Cortex of kidney (tissue), 1 donor: ENCODE results near the gene SH3BP4.
"Not testable (repeated sequence)": the region's sequence is repeated elsewhere in the genome, so short reads cannot be mapped to it uniquely, and the experiment has no call there.

Experiments
- DNase-seq: peaks from one replicate; lab custom pipeline; 2025; lab: John Stamatoyannopoulos, UW

SH3BP4 gene

DNA sequence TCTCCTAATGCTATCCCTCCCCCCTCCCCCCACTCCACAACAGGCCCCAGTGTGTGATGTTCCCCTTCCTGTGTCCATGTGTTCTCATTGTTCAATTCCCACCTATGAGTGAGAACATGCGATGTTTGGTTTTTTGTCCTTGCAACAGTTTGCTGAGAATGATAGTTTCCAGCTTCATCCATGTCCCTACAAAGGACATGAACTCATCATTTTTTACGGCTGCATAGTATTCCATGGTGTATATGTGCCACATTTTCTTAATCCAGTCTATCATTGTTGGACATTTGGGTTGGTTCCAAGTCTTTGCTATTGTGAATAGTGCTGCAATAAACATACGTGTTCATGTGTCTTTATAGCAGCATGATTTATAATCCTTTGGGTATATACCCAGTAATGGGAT, 105.8 kb downstream of the SH3BP4 start:
- DNase-seq = not testable (repeated sequence)

GRCh38 chr2:235059161-235059560, 107.3 kb downstream of the SH3BP4 start:
- DNase-seq = no peak

DNA sequence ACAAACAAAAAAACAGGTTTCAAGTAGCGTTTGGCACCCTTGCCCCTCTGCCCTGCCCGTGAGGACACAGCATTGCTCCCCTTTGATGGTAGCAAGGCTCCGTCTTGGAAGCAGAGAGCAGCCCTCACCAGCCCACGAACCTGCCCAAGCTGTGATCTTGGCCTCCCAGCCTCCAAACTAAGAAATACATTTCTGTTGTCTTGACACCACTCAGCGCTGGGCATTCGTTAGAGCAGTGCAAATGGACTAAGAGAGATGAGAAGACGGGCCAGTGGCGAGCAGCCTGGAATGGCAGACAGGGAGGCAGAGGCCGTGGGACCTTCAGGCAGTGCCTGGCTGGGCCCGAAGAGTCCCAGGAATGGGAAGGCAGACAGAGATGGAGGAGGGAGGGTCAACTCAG, 109.8 kb downstream of the SH3BP4 start:
- no peak for DNase-seq

DNA sequence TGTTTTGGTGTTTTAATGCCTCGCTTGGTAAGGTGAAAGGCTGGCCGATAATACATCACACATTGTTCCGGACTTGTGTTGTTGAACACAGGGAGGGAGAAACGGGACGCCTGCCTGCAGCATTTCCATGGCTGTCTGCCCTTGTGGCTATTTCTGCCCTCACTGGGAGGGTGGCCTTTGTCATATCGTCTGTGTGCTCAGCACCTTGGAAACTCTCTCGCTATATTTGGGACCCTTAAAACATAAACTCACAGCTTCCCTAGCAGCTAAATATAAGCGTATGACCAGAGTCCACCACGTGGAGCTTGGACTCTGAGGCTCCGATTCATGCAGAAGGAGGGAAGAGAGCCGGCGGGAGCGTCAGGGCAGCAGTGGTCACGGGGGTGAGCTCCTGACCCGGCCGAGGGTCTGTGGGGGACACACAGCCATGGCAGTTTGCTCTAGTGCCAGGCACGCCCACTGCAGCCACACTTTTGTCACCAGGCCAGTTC, 111.7 kb downstream of the SH3BP4 start:
- no peak for DNase-seq

GRCh38 chr2:235064976-235065375, 113.2 kb downstream of the SH3BP4 start:
- DNase-seq = no peak

GRCh38 chr2:235066490-235066889, 114.7 kb downstream of the SH3BP4 start:
- no peak for DNase-seq

- DNase-seq = no peak
Observed at GRCh38 chr2:235066895-235067294, 115.1 kb downstream of the SH3BP4 start.

DNA sequence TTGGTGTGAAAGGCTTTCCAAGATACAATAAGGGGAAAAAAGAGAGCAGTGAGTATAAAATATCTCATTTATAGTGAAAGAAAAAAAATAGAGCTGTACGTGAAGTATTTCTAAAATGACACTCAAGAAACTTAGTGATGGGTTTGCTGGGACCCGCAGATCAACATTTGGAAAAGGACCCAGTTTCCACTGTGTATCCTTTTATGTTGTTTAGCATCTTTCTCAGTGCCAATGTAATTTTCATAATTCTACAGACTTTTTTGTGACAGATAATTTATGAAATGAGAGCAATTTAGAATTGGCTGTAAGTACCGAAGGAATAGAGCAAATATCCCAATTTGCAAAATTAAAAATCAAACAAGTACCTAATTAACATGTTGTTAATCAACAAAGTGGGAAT, 116.9 kb downstream of the SH3BP4 start:
- no peak for DNase-seq

DNA sequence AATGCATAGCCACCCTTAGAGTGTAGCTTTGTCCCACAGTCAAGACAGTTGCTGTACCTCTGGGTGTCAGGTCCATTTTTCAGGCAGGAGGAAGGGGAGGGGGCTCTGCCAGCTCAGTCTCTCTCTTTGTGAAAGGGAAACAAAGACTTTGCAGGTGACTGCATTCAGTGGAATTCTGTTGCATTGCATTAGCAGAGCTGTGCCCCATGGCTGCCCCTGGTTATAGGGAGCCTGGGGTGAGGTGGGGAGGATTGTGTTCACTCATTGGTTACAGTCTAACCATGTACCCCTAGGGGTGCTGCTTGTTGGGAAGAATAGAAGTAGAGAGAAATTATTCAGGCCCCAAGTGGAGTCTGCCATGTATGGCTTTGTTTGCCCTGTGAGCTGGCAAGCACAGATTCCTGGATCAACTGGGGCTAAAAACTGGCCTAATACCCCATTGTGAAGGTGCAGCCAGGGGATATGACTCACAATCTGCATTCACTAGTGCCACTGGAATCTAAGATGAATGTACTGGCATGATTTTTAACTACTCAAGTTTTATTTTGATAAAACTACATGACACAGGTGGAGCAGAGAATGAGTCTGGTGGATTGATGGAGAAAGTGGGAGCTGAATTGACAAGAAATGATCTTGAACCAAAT, 118.4 kb downstream of the SH3BP4 start:
- DNase-seq = no peak

- DNase-seq = no peak
Observed at GRCh38 chr2:235073868-235074413, 122.1 kb downstream of the SH3BP4 start.

DNA sequence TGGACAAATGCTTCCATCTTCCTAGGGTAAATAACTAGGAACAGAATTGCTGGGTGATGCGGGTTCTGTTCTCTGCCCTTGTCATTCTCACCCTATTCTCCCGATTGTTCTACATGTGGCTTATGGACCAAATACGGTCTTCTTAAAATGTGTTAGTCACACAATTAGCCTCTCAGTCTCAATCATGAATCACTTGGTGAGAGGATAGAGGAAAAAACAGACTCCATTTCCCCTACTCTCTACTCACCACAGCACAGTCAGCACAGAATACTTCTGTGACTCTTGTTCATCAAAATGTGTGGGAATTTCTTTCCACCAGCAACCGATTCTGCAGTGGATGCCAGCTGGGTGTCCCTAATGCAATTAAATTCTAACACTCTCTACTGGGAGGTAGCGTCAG, 125.2 kb downstream of the SH3BP4 start:
- no peak for DNase-seq

GRCh38 chr2:235078182-235078581, 126.4 kb downstream of the SH3BP4 start:
- DNase-seq = no peak

GRCh38 chr2:235078914-235079472, 127.2 kb downstream of the SH3BP4 start:
- DNase-seq = no peak

- no peak for DNase-seq
Observed at GRCh38 chr2:235080101-235080500, 128.3 kb downstream of the SH3BP4 start.

GRCh38 chr2:235082578-235083338, 130.9 kb downstream of the SH3BP4 start:
- DNase-seq = no peak

GRCh38 chr2:235083822-235084221, 132.0 kb downstream of the SH3BP4 start:
- no peak for DNase-seq

DNA sequence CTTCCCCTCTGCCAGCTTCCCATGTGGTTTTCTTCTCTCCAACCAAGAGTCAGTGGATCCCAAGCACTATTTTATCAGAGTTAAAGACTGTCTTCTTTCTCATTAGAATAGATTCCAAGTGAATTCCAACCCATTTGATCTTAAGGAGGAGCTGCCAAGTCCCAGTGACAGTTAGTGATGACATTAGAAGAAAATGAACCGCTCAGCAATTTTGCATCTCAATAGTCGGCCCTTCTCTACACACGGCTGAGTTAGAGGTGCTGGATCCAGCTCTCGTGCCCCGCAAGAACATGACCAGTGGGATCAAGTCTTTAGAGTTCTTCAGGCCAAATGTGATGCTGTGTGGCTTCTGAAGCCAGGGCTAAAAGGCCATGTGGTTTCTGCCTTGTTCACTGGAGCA, 132.6 kb downstream of the SH3BP4 start:
- DNase-seq = no peak

GRCh38 chr2:235085476-235085875, 133.7 kb downstream of the SH3BP4 start:
- DNase-seq = no peak

- DNase-seq = no peak
Observed at GRCh38 chr2:235086481-235087184, 134.8 kb downstream of the SH3BP4 start.

DNA sequence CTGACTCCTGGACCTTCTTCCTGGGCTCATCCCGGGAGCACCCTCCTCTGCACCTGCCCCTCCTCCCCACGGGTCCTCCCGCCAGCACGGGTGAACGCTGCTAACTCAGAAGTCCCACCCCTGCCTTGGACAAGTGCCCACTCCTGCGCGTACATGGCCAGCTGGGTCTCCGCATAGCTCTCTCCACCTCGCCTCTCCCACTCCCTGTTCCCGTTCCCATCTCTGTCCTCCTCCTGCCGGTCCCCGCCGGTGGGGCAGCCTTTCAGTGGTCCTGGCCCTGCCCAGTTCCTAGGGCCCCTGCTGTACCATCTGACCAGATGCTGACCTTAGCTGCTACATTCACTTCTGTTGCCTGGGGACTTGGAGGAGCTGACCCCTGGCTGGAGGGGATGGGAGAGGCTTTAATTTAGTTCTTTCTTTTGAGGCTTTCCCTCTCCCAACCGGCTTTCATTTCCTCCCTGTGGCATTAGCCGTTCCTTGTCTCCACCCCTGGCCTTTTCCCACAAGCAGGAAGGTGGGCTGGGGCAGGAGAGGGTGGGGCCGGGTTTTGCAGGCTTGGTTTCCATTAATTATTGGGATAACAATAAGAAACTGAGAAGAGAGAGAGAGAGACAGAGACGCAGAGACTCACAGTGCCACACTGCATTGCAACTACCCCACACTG, 136.1 kb downstream of the SH3BP4 start:
- DNase-seq = no peak

DNA sequence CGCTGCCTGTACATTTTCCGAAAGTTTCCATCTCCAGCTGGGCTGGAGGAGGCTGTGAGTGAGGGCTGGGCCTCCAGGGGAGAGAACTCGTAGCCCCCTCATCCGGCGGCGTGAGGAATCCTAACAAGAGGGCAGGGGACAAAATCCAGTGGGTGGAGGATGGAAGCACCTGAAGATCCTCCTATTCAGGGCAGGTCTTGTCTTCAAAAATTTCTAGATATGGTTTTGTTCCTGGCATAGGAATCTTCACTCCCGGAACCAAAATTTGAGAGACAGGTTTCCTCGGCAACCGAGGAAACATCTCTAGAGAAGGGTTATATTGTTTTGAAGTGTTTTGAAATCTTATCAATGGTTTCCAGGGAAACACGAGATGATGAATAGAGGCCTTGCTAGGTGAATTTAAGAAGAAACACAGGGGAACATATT, 136.7 kb downstream of the SH3BP4 start:
- no peak for DNase-seq

DNA sequence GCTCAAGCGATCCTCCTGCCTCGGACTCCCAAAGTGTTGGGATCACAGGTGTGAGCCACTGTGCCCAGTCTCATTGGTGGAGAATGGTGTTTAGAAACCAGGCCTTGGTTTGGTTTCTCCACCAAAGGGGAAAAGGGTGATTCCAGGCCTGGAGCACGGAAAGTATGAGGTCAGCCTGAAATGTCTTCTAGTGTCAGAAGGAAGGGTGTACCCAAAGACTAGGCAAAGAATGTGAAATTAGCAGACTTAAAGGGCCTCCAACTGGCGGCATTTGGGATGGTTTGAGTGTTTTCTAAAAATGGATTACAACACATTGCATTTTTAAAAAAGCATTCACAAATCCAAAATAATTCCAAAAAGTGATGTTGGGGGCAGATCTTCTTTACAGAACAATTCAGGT, 139.6 kb downstream of the SH3BP4 start:
- DNase-seq = no peak
